Measurements from ENCODE around the gene PAXX. TPM values are rescaled to one million over a fixed set of nuclear protein-coding genes. Genes with fewer than 3 reads are reported as not detected.

PAXX gene
- total RNA-seq, 4 donors from 2014 or later: 49.3 to 85.2 (median 66.0) TPM

GRCh38 chr9:136985027-136985602, 7.1 kb upstream of the PAXX start:
- intact Hi-C loops (cut with DNase I; ENCODE audit: low total_unique reads): no loop called here
- no peaks in the 10 kb centered on the region for H3K9me3 ChIP-seq
- H3K27me3 ChIP-seq: peaks cover 45% of the 10 kb centered on the region
- H3K36me3 ChIP-seq: no peaks in the 10 kb centered on the region
- H3K4me3 ChIP-seq: no peak overlapping the region
- no peak for DNase-seq
- WGBS, 2 donors (ENCODE audit: low coverage in 1 of 2): 20% methylated on average over 12 of the region's 48 CpGs; no CpG with 5 or more reads in 1 of the 2 donors
- H3K27ac ChIP-seq: no peak overlapping the region
- peaks cover 0 to 5% (median 0%) of the 10 kb centered on the region in 4 donors for H3K4me1 ChIP-seq
- in situ Hi-C loops (cut with MboI; ENCODE audit: low pct_ligation_motif_present in 1 of 4, low pct_unique_long_range_greater_than_20kb in 1 of 4, low sequenced_read_pairs in 3 of 4): no loop called here
- TF ChIP-seq CTCF (IDR thresholded peaks at IDR 0.05) (no peak), POLR2AphosphoS5 (IDR thresholded peaks at IDR 0.05) (no peak), POLR2A (IDR thresholded peaks at IDR 0.05) (no peak), EP300 (IDR thresholded peaks at IDR 0.05; ENCODE audit: low read depth) (no peak)

DNA sequence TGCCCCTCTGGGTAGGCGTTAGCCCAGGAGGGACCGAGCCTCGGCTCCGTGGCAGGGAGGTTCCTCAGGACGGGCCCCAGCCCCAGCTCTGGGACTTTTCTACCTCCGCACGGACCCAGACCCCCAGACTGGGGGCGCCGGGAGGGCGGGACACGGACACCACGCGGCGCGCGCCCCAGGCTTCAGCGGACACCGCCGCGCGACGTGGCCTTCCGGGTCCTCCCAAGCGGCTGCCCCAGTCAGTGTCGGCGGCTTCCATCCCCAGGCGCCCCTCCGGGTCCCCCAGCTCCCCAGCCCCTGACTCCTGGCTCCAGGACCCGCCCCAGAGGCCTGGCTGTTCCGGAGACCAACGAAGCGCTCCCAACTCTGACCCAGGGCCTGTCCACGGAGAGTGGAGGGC, 6.4 kb upstream of the PAXX start:
- no peak overlapping the region for H3K4me3 ChIP-seq

DNA sequence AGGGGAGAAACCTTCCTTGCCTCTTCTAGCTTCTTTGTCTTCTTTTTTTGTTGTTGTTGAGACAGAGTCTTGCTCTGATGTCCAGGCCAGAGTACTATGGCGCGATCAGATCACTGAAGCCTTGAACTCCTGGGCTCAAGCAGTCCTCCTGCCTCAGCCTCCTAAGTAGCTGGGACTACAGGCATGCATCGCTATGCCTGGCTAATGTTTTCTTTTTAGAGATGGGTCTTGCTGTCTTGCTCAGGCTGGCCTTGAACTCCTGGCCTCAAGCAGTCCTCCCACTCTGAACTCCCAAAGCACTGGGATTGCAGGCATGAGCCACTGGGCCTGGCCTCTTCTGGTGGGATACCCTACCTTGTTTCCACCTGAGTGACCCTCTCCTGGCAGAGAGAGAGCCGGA, 3.4 kb upstream of the PAXX start:
- Histone ChIP-seq H3K27me3 (peaks cover 36% of the 10 kb centered on the region), H3K36me3 (no peaks in the 10 kb centered on the region), H3K4me1 (peaks cover 6 to 25% (median 14%) of the 10 kb centered on the region in 4 donors), H3K27ac (no peak overlapping the region), H3K9me3 (no peaks in the 10 kb centered on the region), H3K4me3 (no peak overlapping the region)
- no peak for TF ChIP-seq CTCF (IDR thresholded peaks at IDR 0.05)
- no peak for TF ChIP-seq EP300 (IDR thresholded peaks at IDR 0.05; ENCODE audit: low read depth)
- TF ChIP-seq POLR2AphosphoS5 (IDR thresholded peaks at IDR 0.05): no peak
- no peak for TF ChIP-seq POLR2A (IDR thresholded peaks at IDR 0.05)
- in situ Hi-C loops (cut with MboI; ENCODE audit: low pct_ligation_motif_present in 1 of 4, low pct_unique_long_range_greater_than_20kb in 1 of 4, low sequenced_read_pairs in 3 of 4): no loop called here
- intact Hi-C loops (cut with DNase I; ENCODE audit: low total_unique reads): no loop called here
- no peak for DNase-seq
- WGBS, 2 donors (ENCODE audit: low coverage in 1 of 2): 87% methylated on average over 4 of the region's 4 CpGs; no CpG with 5 or more reads in 1 of the 2 donors

More for the DNA sequence above, 6.4 kb upstream of the PAXX start:
- TF ChIP-seq POLR2A (IDR thresholded peaks at IDR 0.05) (no peak), POLR2AphosphoS5 (IDR thresholded peaks at IDR 0.05) (no peak), CTCF (IDR thresholded peaks at IDR 0.05) (no peak), EP300 (IDR thresholded peaks at IDR 0.05; ENCODE audit: low read depth) (no peak)
- in situ Hi-C loops (cut with MboI; ENCODE audit: low pct_ligation_motif_present in 1 of 4, low pct_unique_long_range_greater_than_20kb in 1 of 4, low sequenced_read_pairs in 3 of 4) (no loop called here), intact Hi-C loops (cut with DNase I; ENCODE audit: low total_unique reads) (no loop called here)
- no peaks in the 10 kb centered on the region for H3K9me3 ChIP-seq
- H3K36me3 ChIP-seq: no peaks in the 10 kb centered on the region
- peaks cover 45% of the 10 kb centered on the region for H3K27me3 ChIP-seq
- WGBS, 2 donors (ENCODE audit: low coverage in 1 of 2): 43% methylated on average over 12 of the region's 33 CpGs; no CpG with 5 or more reads in 1 of the 2 donors
- peaks cover 0 to 5% (median 0%) of the 10 kb centered on the region in 4 donors for H3K4me1 ChIP-seq
- DNase-seq: no peak
- H3K27ac ChIP-seq: no peak overlapping the region

- WGBS, 2 donors (ENCODE audit: low coverage in 1 of 2): 50 to 70% methylated on average over 1 to 10 of the region's 10 CpGs
- H3K4me1 ChIP-seq: peaks cover 9 to 33% (median 26%) of the 10 kb centered on the region in 4 donors
- intact Hi-C loops (cut with DNase I; ENCODE audit: low total_unique reads): no loop called here
- no peak overlapping the region for H3K27ac ChIP-seq
- H3K27me3 ChIP-seq: peaks cover 34% of the 10 kb centered on the region
- in situ Hi-C loops (cut with MboI; ENCODE audit: low pct_ligation_motif_present in 1 of 4, low pct_unique_long_range_greater_than_20kb in 1 of 4, low sequenced_read_pairs in 3 of 4): no loop called here
- DNase-seq: no peak
- H3K36me3 ChIP-seq: no peaks in the 10 kb centered on the region
- no peaks in the 10 kb centered on the region for H3K9me3 ChIP-seq
- TF ChIP-seq POLR2AphosphoS5 (IDR thresholded peaks at IDR 0.05) (no peak), EP300 (IDR thresholded peaks at IDR 0.05; ENCODE audit: low read depth) (no peak), POLR2A (IDR thresholded peaks at IDR 0.05) (no peak), CTCF (IDR thresholded peaks at IDR 0.05) (no peak)
- H3K4me3 ChIP-seq: no peak overlapping the region
Measured at GRCh38 chr9:136990242-136990911, 1.8 kb upstream of the PAXX start.

All from transverse colon (tissue), 4 donors.